A549 (cell line): ENCODE results near the gene ADAMTS14. TPM values are rescaled to one million over a fixed set of nuclear protein-coding genes. Genes with fewer than 3 reads are reported as not detected.

Experiments used
- ATAC-seq, 2 experiments: fragments of 200-7000 bp in 1 of 2; fragments of >200 bp in 1 of 2; cut with Nextera tagmentation in 1 of 2; cut with Tn5 transposase in 1 of 2; 3 replicates each; pipeline versions ENCODE4 v1.8.0 to v1.9.1; 2018 to 2020; ENCODE audit warnings: mild to moderate bottlenecking in 1 of 2, moderate library complexity in 1 of 2
- CTCF ChIA-PET: fragments of 300-600 bp; sonication (Branson Sonifier 250); formaldehyde crosslinking; extraction: SDS; loops from one replicate; lab custom pipeline; 2021; ENCODE audit warnings: antibody characterized with exemption, inconsistent platforms; lab: Yijun Ruan, JAX
- POLR2A ChIA-PET: fragments of 350-600 bp; formaldehyde crosslinking; extraction: SDS; loops from one replicate; lab custom pipeline; 2021; ENCODE audit warnings: antibody characterized with exemption, inconsistent platforms; lab: Yijun Ruan, JAX
- DNase-seq, 2 experiments: peaks; one replicate each; pipeline versions ENCODE4 v3.0.0 to v3.0.0-alpha.2; 2011 to 2016; ENCODE audit warnings: low read depth in 1 of 2, low spot score in 1 of 2
- FAIRE-seq: peaks from 2 replicates; lab custom pipeline; 2011; peaks lifted over from hg19 to GRCh38; lab: Jason Lieb, UNC
- H3K27ac ChIP-seq, 2 experiments: fragments of >200 bp; sonication (Bioruptor Twin); formaldehyde crosslinking; 3 replicates each; pipeline ENCODE4 v1.5.1; 2016 to 2017
- H3K4me1 ChIP-seq: fragments of >200 bp; sonication (Bioruptor Twin); formaldehyde crosslinking; 3 replicates; pipeline ENCODE4 v1.6.1; 2016
- H3K4me2 ChIP-seq: fragments of >200 bp; sonication (Bioruptor Twin); formaldehyde crosslinking; 3 replicates; pipeline ENCODE4 v1.6.1; 2016
- H3K4me3 ChIP-seq: fragments of >200 bp; sonication (Bioruptor Twin); formaldehyde crosslinking; 3 replicates; pipeline ENCODE4 v1.5.1; 2016
- H3K9me3 ChIP-seq: fragments of >200 bp; sonication (Bioruptor Twin); formaldehyde crosslinking; 3 replicates; pipeline ENCODE4 v1.6.1; 2016
- ATOH8 ChIP-seq: fragments of 250-450 bp; sonication (Bioruptor Pico); IDR thresholded peaks from 2 replicates; pipeline ENCODE4 v1.5.0; 2020; ENCODE audit warnings: low read depth, mild to moderate bottlenecking, moderate library complexity
- BHLHE40 ChIP-seq: IDR thresholded peaks from 2 replicates; pipeline ENCODE4 v1.6.1; 2012; ENCODE audit warnings: low read depth, low read length, inconsistent platforms
- CEBPB ChIP-seq, 2 experiments: fragments of >200 bp in 1 of 2; sonication (Bioruptor Twin) in 1 of 2; formaldehyde crosslinking in 1 of 2; IDR thresholded peaks; 2 replicates each; pipeline ENCODE4 v1.6.1; 2012 to 2016
- EHMT2 ChIP-seq: fragments of 200-600 bp; sonication (generic); IDR thresholded peaks from 2 replicates; pipeline ENCODE4 v1.6.1; 2016; ENCODE audit warnings: antibody characterized with exemption, low read depth, mild to moderate bottlenecking, moderate library complexity
- FOSB ChIP-seq: fragments of 250-450 bp; sonication (Bioruptor Pico); IDR thresholded peaks from 2 replicates; pipeline ENCODE4 v1.5.0; 2020; ENCODE audit warnings: mild to moderate bottlenecking, moderate library complexity
- FOSL2 ChIP-seq, 2 experiments: fragments of 450-650 bp in 1 of 2; fragments of >200 bp in 1 of 2; sonication (Bioruptor Twin) in 1 of 2; formaldehyde crosslinking; IDR thresholded peaks; 2 replicates each; pipeline versions ENCODE4 v1.5.0 to v1.6.1; 2016 to 2020; ENCODE audit warnings: mild to moderate bottlenecking in 1 of 2, moderate library complexity in 1 of 2
- FOXS1 ChIP-seq: fragments of 250-450 bp; sonication (Bioruptor Pico); IDR thresholded peaks from 2 replicates; pipeline ENCODE4 v1.5.0; 2020; ENCODE audit warnings: mild to moderate bottlenecking, moderate library complexity
- GATA3 ChIP-seq: IDR thresholded peaks from 2 replicates; pipeline ENCODE4 v1.6.1; 2012; ENCODE audit warnings: borderline replicate concordance
- HOXB13 ChIP-seq: fragments of 250-450 bp; sonication (Bioruptor Pico); IDR thresholded peaks from 2 replicates; pipeline ENCODE4 v1.5.0; 2020; ENCODE audit warnings: low read depth, mild to moderate bottlenecking, moderate library complexity
- MAX ChIP-seq: IDR thresholded peaks from 2 replicates; pipeline ENCODE4 v1.6.1; 2012
- NPAS2 ChIP-seq: fragments of 250-450 bp; sonication (Bioruptor Pico); IDR thresholded peaks from 2 replicates; pipeline ENCODE4 v1.8.0; 2022; ENCODE audit warnings: mild to moderate bottlenecking, moderate library complexity, borderline replicate concordance
- PBX3 ChIP-seq: IDR thresholded peaks from 2 replicates; pipeline ENCODE4 v1.6.1; 2012
- PHF8 ChIP-seq: fragments of 200-600 bp; sonication (generic); IDR thresholded peaks from 2 replicates; pipeline ENCODE4 v1.6.1; 2016; ENCODE audit warnings: low read depth, mild to moderate bottlenecking, antibody characterized with exemption, moderate library complexity, borderline replicate concordance
- RCOR1 ChIP-seq: fragments of 150-350 bp; IDR thresholded peaks from 2 replicates; pipeline ENCODE4 v1.6.1; 2014; ENCODE audit warnings: antibody characterized with exemption, low read length, low read depth
- RFX5 ChIP-seq: fragments of 450-650 bp; IDR thresholded peaks from 2 replicates; pipeline ENCODE4 v1.7.1; 2014; ENCODE audit warnings: antibody characterized with exemption, mild to moderate bottlenecking, moderate library complexity
- SMC3 ChIP-seq: fragments of >200 bp; sonication (Bioruptor Twin); formaldehyde crosslinking; IDR thresholded peaks from 3 replicates; pipeline ENCODE4 v1.6.1; 2018; ENCODE audit warnings: inconsistent platforms
- TFCP2L1 ChIP-seq: fragments of 250-450 bp; sonication (Bioruptor Pico); IDR thresholded peaks from 2 replicates; pipeline ENCODE4 v1.5.0; 2021; ENCODE audit warnings: mild to moderate bottlenecking
- TP53 ChIP-seq: fragments of 250-450 bp; sonication (Bioruptor Pico); IDR thresholded peaks from 2 replicates; pipeline ENCODE4 v1.5.0; 2021; ENCODE audit warnings: mild to moderate bottlenecking, moderate library complexity
- ZC3H11A ChIP-seq: fragments of 450-650 bp; IDR thresholded peaks from 2 replicates; pipeline ENCODE4 v1.6.1; 2014; ENCODE audit warnings: antibody characterized with exemption, mild to moderate bottlenecking
- ZNF302 ChIP-seq: fragments of 250-450 bp; sonication (Bioruptor Pico); IDR thresholded peaks from 2 replicates; pipeline ENCODE4 v1.9.0; 2021; ENCODE audit warnings: inconsistent platforms, mild to moderate bottlenecking, moderate library complexity
- WGBS: methylation state at CpG from one replicate; pipeline ENCODE4 v1.1.6; 2017; ENCODE audit errors: missing lambda C conversion rate; 5-methylcytosine and 5-hydroxymethylcytosine counted together
- polyA plus RNA-seq, 4 experiments: library from polyadenylated mRNA; depleted of rRNA in 3 of 4; stranded (reverse); fragments of >200 nt; fragmentation: RNase III in 1 of 4; extraction: RNeasy Plus Mini Kit Qiagen cat#74134 plus additional on column Dnase treatment in 1 of 4; gene quantifications; 2 replicates in 3 of 4; 3 replicates in 1 of 4; pipeline ENCODE4 v1.2.3, GENCODE V29; 2011 to 2017
- TF ChIP-seq, protein P1 (sequence below): fragments of 150-350 bp; IDR thresholded peaks from 2 replicates; pipeline ENCODE4 v1.6.1; 2014; ENCODE audit warnings: low read depth, mild to moderate bottlenecking, low read length
- TF ChIP-seq, protein P2 (sequence below): fragments of >200 bp; sonication (Bioruptor Twin); formaldehyde crosslinking; IDR thresholded peaks from 2 replicates; pipeline ENCODE4 v1.6.1; 2016
- TF ChIP-seq, protein P3 (sequence below): IDR thresholded peaks from 2 replicates; pipeline ENCODE4 v1.6.1; 2012; ENCODE audit warnings: low read depth, borderline replicate concordance
- TF ChIP-seq, protein P4 (sequence below): fragments of >200 bp; sonication (Bioruptor Twin); formaldehyde crosslinking; IDR thresholded peaks from 3 replicates; pipeline ENCODE4 v1.6.1; 2016

Gene ADAMTS14
- polyA plus RNA-seq, 2 of the 4 experiments (the other 2 are of a cell fraction), result 0.03 TPM; not detected in 1

GRCh38 chr10:70748801-70749573, 76.7 kb downstream of the ADAMTS14 start:
- no peak overlapping the region for H3K4me2 ChIP-seq
- H3K9me3 ChIP-seq, result no peaks in the 10 kb centered on the region
- TF ChIP-seq ZC3H11A (no peak), ATOH8 (no peak), PBX3 (no peak), SMC3 (no peak), FOXS1 (CRISPR knock-in tag) (no peak), PHF8 (no peak), CEBPB (IDR thresholded peaks at IDR 0.05) (no peak), GATA3 (no peak), MAX (no peak), TFCP2L1 (no peak), FOSB (no peak), RCOR1 (no peak), BHLHE40 (no peak), HOXB13 (CRISPR knock-in tag) (no peak)
- TF ChIP-seq, protein P1, sequence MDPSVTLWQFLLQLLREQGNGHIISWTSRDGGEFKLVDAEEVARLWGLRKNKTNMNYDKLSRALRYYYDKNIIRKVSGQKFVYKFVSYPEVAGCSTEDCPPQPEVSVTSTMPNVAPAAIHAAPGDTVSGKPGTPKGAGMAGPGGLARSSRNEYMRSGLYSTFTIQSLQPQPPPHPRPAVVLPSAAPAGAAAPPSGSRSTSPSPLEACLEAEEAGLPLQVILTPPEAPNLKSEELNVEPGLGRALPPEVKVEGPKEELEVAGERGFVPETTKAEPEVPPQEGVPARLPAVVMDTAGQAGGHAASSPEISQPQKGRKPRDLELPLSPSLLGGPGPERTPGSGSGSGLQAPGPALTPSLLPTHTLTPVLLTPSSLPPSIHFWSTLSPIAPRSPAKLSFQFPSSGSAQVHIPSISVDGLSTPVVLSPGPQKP, result no peak
- TF ChIP-seq, protein P2, sequence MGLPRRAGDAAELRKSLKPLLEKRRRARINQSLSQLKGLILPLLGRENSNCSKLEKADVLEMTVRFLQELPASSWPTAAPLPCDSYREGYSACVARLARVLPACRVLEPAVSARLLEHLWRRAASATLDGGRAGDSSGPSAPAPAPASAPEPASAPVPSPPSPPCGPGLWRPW, result no peak
- no peaks in the 10 kb centered on the region for H3K4me1 ChIP-seq
- ATAC-seq, result no peak
- POLR2A ChIA-PET, result no interaction called here
- CTCF ChIA-PET, result interaction anchor here (1.1 to 3.1 kb wide), 5 partner anchors 9 to 288 kb away, joined by 3 to 16 read pairs (median 4); no protein-coding TSS in a partner anchor
- no peak overlapping the region for H3K27ac ChIP-seq
- WGBS, result 63% methylated on average over 10 of the region's 10 CpGs
- no peak for FAIRE-seq
- no peak for DNase-seq
- no peak overlapping the region for H3K4me3 ChIP-seq

- WGBS, result 76% methylated on average over 10 of the region's 10 CpGs
- Histone ChIP-seq H3K4me1 (no peaks in the 10 kb centered on the region), H3K4me3 (no peak overlapping the region), H3K9me3 (no peaks in the 10 kb centered on the region), H3K27ac (no peak overlapping the region), H3K4me2 (no peak overlapping the region)
- CTCF ChIA-PET, result interaction anchor here (1.1 to 3.1 kb wide), 3 partner anchors 9 to 200 kb away, joined by 3 to 16 read pairs (median 6); no protein-coding TSS in a partner anchor
- no peak for DNase-seq
- POLR2A ChIA-PET, result no interaction called here
- FAIRE-seq, result no peak
- ATAC-seq, result no peak
- no peak for TF ChIP-seq EHMT2
- TF ChIP-seq, protein P3, sequence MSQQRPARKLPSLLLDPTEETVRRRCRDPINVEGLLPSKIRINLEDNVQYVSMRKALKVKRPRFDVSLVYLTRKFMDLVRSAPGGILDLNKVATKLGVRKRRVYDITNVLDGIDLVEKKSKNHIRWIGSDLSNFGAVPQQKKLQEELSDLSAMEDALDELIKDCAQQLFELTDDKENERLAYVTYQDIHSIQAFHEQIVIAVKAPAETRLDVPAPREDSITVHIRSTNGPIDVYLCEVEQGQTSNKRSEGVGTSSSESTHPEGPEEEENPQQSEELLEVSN, result no peak
- no peak for TF ChIP-seq NPAS2
- no peak for TF ChIP-seq FOSB
- TF ChIP-seq HOXB13 (CRISPR knock-in tag), result no peak
- no peak for TF ChIP-seq ZNF302
- TF ChIP-seq MAX, result no peak
- TF ChIP-seq TP53 (CRISPR knock-in tag), result no peak
- TF ChIP-seq RFX5, result no peak
- TF ChIP-seq, protein P1, result no peak
- no peak for TF ChIP-seq BHLHE40
- no peak for TF ChIP-seq FOSL2 (IDR thresholded peaks at IDR 0.05)
- TF ChIP-seq FOSL2 (CRISPR knock-in tag; IDR thresholded peaks at IDR 0.05), result no peak
- TF ChIP-seq ATOH8, result no peak
- no peak for TF ChIP-seq FOXS1 (CRISPR knock-in tag)
- TF ChIP-seq, protein P4, sequence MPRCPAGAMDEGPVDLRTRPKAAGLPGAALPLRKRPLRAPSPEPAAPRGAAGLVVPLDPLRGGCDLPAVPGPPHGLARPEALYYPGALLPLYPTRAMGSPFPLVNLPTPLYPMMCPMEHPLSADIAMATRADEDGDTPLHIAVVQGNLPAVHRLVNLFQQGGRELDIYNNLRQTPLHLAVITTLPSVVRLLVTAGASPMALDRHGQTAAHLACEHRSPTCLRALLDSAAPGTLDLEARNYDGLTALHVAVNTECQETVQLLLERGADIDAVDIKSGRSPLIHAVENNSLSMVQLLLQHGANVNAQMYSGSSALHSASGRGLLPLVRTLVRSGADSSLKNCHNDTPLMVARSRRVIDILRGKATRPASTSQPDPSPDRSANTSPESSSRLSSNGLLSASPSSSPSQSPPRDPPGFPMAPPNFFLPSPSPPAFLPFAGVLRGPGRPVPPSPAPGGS, result no peak
These were observed 77.5 kb downstream of the ADAMTS14 start for GRCh38 chr10:70749756-70750155.
